ENCODE results near the gene RPGRIP1. TPM values are rescaled to one million over a fixed set of nuclear protein-coding genes. Genes with fewer than 3 reads are reported as not detected.

RPGRIP1 gene
- total and polyA plus RNA-seq, 2 of the 4 experiments (the other 2 are of a cell fraction): not detected

GRCh38 chr14:21326972-21327371 is 47.1 kb downstream of the RPGRIP1 start:
- BruUV-seq (replicated peaks): no TSS peak
- no peak overlapping the region for H4K5ac ChIP-seq (ENCODE audit: low read depth, low read length)
- no peak overlapping the region for H3K14ac ChIP-seq (replicated peaks; ENCODE audit: low read depth, low read length)
- no peak overlapping the region for H3K4me2 ChIP-seq (ENCODE audit: low read depth, low read length)
- no peaks in the 10 kb centered on the region for H3K4me1 ChIP-seq (ENCODE audit: control insufficient read depth, insufficient read depth, low read length)
- CTCF ChIA-PET: interaction anchor here (1.3 kb wide), 1 partner anchor 9 kb away, joined by 5 read pairs; no protein-coding TSS in a partner anchor
- no peak overlapping the region for H2AFZ ChIP-seq (replicated peaks; ENCODE audit: low read length, poor library complexity)
- H3K23ac ChIP-seq (ENCODE audit: low read depth, low read length): no peak overlapping the region
- no peak overlapping the region for H3K4me3 ChIP-seq (ENCODE audit: insufficient read depth, low read depth, low read length)
- H4K8ac ChIP-seq (ENCODE audit: low read depth in 2 of 2, low read length in 2 of 2): no peak overlapping the region
- no peak overlapping the region for H2BK120ac ChIP-seq (ENCODE audit: low read depth, low read length)
- WGBS, 2 experiments (ENCODE audit: extremely low coverage in 2 of 2, insufficient read length in 1 of 2): no CpG with 5 or more reads among the region's 1 CpG
- no peak overlapping the region for H4K91ac ChIP-seq (ENCODE audit: insufficient read depth, low read depth, low read length)
- no peak overlapping the region for H2AK9ac ChIP-seq (replicated peaks; ENCODE audit: low read depth, low read length, poor library complexity)
- H3K4ac ChIP-seq (ENCODE audit: low read depth, low read length): no peak overlapping the region
- TF ChIP-seq POLR2A (IDR thresholded peaks at IDR 0.05; ENCODE audit: low read depth, low read length) (no peak), CEBPB (IDR thresholded peaks at IDR 0.05; ENCODE audit: low read depth, low read length) (no peak), BHLHE40 (IDR thresholded peaks at IDR 0.05; ENCODE audit: low read depth, low read length) (no peak), FOS (IDR thresholded peaks at IDR 0.05; ENCODE audit: low read depth, low read length) (no peak), RCOR1 (IDR thresholded peaks at IDR 0.05; ENCODE audit: insufficient replicate concordance, low read length) (no peak), SMC3 (IDR thresholded peaks at IDR 0.05; ENCODE audit: low read depth, low read length) (no peak), CHD1 (IDR thresholded peaks at IDR 0.05; ENCODE audit: low read depth, low read length) (no peak), ELK1 (IDR thresholded peaks at IDR 0.05; ENCODE audit: borderline replicate concordance, low read depth, low read length) (no peak), RAD21 (IDR thresholded peaks at IDR 0.05; ENCODE audit: low read length) (no peak), USF2 (IDR thresholded peaks at IDR 0.05; ENCODE audit: low read depth, low read length) (no peak), CTCF (conservative IDR thresholded peaks at IDR 0.05; ENCODE audit: low read depth, low read length) (no peak), MXI1 (IDR thresholded peaks at IDR 0.05; ENCODE audit: borderline replicate concordance, low read depth, low read length) (no peak), MAFK (IDR thresholded peaks at IDR 0.05; ENCODE audit: low read depth, low read length) (no peak)
- H2BK5ac ChIP-seq (ENCODE audit: low read depth, low read length, poor library complexity, severe bottlenecking): no peak overlapping the region
- H3K27me3 ChIP-seq (ENCODE audit: control insufficient read depth, insufficient read depth, low read length): peaks cover 30% of the 10 kb centered on the region
- POLR2A ChIA-PET (ENCODE audit: unreplicated experiment): no interaction called here
- H3K27ac ChIP-seq (ENCODE audit: insufficient read depth, low read length): no peak overlapping the region
- H2BK20ac ChIP-seq (ENCODE audit: low read depth, low read length): no peak overlapping the region
- DNase-seq: no peak
- no peaks in the 10 kb centered on the region for H4K20me1 ChIP-seq (ENCODE audit: insufficient read depth, low read length)
- no peak overlapping the region for H2BK15ac ChIP-seq (ENCODE audit: low read depth, low read length)
- no peak for ATAC-seq (ENCODE audit: low read depth)
- dilution Hi-C loops (cut with HindIII; ENCODE audit: low sequenced_read_pairs, unreplicated experiment): no loop called here
- in situ Hi-C loops (cut with MboI; ENCODE audit: low sequenced_read_pairs): no loop called here
- no peak overlapping the region for H2AK5ac ChIP-seq (ENCODE audit: low read depth, low read length)
- H3K9me3 ChIP-seq (ENCODE audit: control insufficient read depth, insufficient read depth, low read length): no peaks in the 10 kb centered on the region
- no peak overlapping the region for H3K56ac ChIP-seq (ENCODE audit: extremely low read depth, insufficient read depth, low read length)
- no peaks in the 10 kb centered on the region for H3K79me1 ChIP-seq (ENCODE audit: low read depth in 1 of 2, low read length in 2 of 2)
- no peaks in the 10 kb centered on the region for H3K9me1 ChIP-seq (ENCODE audit: insufficient read depth, low read length)
- no peak overlapping the region for H3K18ac ChIP-seq (ENCODE audit: low read depth, low read length)
- intact Hi-C loops (cut with micrococcal nuclease): no loop called here
- no peaks in the 10 kb centered on the region for H3K36me3 ChIP-seq (ENCODE audit: control insufficient read depth, insufficient read depth, low read length)
- H3K9ac ChIP-seq (ENCODE audit: low read depth, low read length): no peak overlapping the region

All from IMR-90 (cell line).